GM18873 (cell line): ENCODE data around the gene SSTR4.
"Not testable (repeated sequence)": the region's sequence is repeated elsewhere in the genome, so short reads cannot be mapped to it uniquely, and the experiment has no call there.

Experiments
- ATAC-seq: cut with Tn5 transposase; IDR thresholded peaks from one replicate; pipeline ENCODE4 v1.9.1; 2021; ENCODE audit warnings: mild to moderate bottlenecking, moderate library complexity, moderate number of reproducible peaks; ENCODE audit not compliant: unreplicated experiment, low FRiP score

Gene SSTR4

GRCh38 chr20:23018432-23018831 is 16.7 kb upstream of the SSTR4 start:
- ATAC-seq, result no peak

DNA sequence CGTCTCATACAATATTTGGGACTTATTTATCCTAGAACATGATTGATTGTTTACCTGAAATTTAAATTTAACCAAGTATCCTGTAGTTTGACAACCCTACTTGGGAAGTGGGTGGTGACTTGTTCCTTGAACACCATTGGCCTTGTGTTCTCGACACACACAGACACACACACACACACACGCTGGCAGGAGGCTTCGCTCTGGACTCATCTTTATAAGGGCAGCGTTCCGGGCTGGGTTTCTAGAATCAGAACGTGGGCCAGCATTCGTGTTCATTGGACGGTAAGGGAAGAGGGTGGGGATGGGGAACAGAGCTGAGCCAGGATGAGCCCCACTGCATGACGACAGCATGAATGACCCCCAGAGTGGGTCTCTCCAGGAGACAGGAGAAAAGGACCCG is 16.2 kb upstream of the SSTR4 start:
- ATAC-seq, result no peak

GRCh38 chr20:23019403-23019802 is 15.7 kb upstream of the SSTR4 start:
- no peak for ATAC-seq

GRCh38 chr20:23020230-23021018 is 14.7 kb upstream of the SSTR4 start:
- ATAC-seq, result no peak

GRCh38 chr20:23021541-23021940 is 13.6 kb upstream of the SSTR4 start:
- ATAC-seq, result no peak

DNA sequence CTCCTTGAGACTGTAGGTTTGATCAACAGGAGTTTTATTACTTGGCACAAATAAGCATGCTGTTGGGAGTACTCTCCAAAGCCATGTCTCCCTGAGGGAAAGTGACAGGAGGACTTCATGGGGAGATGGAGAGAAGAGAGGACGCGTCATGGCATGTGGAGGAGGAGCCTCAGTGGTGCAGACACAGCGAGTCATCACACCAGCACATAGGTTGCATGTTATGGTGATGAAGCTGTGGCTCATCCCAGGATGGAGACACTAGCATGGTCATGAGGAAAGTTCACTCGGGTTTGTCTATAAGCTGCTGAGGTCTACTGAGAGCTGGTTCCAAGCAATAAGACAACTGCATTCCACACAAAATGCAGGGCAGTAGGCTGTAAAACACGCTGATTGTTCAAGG is 13.2 kb upstream of the SSTR4 start:
- no peak for ATAC-seq

GRCh38 chr20:23022849-23023248 is 12.3 kb upstream of the SSTR4 start:
- no peak for ATAC-seq

GRCh38 chr20:23023621-23024177 is 11.4 kb upstream of the SSTR4 start:
- no peak for ATAC-seq

DNA sequence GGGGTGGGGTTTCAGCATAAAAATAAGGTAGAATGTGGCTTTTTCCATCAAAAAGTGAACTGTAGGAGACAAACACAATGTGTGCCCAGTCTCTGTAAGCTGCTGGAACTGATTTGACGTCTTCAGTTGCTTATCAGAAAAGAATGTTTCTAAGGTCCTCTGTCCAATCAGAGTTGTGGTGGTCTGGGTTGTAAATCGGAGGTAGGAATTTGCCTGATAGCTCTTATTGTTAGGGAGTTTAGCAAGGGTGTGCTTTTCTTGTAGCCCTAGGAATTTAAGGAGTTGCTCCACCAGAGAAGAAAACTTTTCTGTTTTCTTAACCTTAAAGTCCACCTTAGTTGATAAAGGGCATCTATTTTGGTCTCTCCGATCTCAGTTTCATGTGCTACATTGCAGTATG is 10.4 kb upstream of the SSTR4 start:
- ATAC-seq, result no peak

DNA sequence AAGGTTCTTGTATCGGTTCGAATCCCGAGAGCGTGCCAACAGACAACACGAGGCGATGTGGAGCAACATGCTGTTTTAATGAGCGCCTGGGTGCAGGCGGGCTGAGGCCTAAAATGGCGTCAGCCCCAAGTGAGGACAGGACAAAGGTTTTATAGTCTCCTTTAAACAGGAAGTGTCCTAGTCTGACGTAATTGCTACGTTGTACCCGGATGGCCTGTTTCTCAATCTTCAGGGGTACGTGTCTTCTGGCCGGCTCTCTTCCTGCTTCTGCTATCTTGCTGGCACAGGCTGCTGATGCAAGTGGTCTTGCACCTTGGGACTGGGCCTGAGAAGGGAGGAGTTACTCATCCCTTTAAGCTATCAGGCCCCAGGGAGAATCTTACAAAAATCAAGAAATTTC is 9.6 kb upstream of the SSTR4 start:
- ATAC-seq, result not testable (repeated sequence)

DNA sequence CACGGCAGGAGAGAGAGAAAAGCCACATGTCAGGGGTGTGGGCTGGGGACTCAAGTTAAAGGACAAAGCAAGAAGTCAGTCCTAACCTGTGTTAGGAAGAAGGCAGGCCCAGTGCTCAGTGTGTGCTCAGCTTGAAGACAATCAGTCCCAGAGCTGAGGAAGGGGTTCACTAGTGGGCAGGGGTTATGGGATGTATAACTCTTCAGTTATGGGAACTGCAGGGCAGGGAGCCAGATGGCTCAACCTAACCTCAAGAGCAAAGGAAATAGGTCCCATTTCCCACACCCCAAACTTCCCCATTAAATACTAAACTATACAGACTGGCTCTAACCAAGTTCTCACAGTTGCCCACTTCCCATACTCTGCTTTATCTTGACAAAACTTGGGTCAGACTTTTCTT is 7.4 kb upstream of the SSTR4 start:
- no peak for ATAC-seq

GRCh38 chr20:23028392-23028791 is 6.7 kb upstream of the SSTR4 start:
- ATAC-seq, result no peak

GRCh38 chr20:23029324-23029723 is 5.8 kb upstream of the SSTR4 start:
- no peak for ATAC-seq

DNA sequence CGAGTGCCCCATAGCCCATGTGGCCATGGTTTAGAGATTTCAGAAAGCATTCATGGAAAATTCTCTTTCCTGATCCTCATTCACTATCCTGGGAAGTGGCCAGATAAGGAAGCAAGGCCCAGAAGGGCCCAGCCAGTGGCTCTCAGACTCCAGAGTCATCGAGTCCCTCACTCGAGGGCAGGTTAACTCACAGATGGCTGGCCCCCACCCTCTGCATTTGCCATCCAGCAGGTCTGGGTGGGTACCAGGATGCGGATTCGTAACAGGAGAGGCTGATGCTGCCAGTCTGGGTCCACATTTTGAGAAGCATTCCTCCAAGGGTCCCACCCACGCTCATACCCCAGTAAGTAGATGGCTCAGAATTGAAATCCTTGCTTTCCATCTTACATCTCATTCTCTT is 3.8 kb upstream of the SSTR4 start:
- ATAC-seq, result no peak

- ATAC-seq, result no peak
These were observed 2.9 kb upstream of the SSTR4 start for GRCh38 chr20:23032056-23032749.

DNA sequence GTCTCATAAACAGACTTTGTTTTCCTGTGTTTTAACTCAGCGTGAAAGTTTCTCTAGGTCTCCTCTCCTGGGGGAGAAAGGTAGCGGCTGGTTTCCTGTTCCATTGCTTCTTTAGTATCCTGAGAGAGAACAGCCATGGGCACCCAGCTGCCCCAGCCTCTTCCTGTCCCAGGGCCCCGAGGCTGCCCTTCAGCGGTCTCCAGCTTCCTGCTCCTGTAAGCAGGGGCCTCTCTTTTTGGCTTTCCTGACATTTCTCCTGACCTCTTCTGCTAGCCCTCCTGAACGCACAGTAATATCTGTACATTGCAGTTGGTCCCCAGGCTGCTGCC is 2.4 kb upstream of the SSTR4 start:
- ATAC-seq, result no peak

DNA sequence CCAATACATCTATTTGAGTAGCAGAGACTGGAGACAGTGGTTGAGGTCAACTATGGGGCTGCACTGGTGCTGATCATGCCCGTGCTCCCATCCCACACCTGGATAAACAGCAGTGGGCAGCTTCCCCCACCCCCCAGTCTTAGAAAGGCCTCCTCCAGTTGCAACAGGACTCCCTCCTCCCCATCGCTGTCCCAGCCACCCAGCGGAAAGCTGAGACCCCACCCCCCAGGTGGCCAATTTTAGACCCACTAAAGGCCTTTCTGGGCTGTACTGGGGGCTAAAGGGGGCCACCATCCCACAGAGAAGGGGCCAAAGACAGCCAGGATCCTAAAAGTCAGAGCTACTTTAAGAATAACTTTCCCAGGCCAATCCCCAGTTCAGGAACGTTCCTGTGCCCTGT is 1.2 kb upstream of the SSTR4 start:
- no peak for ATAC-seq

GRCh38 chr20:23035731-23036130 is 619 bp downstream of the SSTR4 start:
- no peak for ATAC-seq

- ATAC-seq, result no peak
These were observed 1.3 kb downstream of the SSTR4 start for GRCh38 chr20:23036371-23036770.

DNA sequence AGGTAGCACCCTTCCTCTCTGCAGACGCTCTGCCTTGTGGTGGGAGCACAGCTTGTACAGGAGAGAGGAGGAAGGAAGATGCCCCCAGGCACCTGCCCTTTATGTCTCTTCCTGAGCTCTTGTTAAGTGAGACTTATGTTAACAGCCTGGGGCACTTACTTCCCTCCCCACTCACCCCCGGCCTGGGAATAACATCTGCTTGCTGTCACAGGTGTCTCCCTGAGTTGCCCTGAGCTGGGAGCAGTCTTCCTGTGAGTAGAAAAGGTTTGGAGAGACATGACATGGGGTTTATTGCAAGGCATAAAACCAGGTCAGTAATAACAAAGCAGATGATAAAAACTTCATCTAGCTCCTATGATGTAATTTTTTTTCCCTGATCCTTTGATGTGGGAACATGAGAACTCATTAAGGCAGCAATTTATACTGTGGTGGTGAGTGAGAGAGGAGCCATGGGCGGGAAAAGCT is 1.9 kb downstream of the SSTR4 start:
- no peak for ATAC-seq

DNA sequence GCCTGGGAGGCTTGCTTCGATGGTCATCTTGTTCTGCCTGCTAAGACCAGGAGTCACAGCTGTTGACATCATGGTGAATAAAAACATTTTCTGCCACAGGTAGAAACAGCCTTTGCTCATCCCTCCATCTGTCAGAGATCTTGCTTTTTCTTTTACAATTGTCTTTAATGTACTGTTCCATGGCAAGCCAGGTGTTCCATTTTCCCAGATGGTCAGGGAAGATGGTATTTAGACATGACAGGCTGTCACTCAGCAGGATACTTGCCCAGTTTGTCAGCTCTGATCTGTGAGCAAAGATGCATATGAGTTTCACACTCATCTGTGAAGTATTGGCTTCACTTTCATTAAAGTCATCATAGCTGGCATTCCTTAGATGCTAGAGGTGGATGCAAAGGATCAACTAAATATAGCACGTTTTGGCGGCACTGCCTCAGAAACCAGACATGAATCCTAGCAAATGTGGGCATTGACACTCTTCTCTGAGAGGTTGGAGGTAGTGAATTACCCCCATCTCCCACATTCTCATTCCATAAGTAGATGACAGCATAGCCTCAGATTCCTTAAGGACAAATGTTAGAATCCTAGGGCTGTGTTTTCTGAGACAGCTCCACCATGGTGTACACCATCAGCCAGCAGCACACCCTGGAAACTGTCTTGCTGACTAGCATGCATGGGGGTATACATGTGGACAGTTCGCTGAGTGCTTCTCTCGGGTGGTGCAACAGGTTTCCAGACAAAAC is 4.2 kb downstream of the SSTR4 start:
- ATAC-seq, result no peak
